ENCODE results near the gene RHEBL1.
"Not testable (repeated sequence)": the region's sequence is repeated elsewhere in the genome, so short reads cannot be mapped to it uniquely, and the experiment has no call there.

The RHEBL1 gene

GRCh38 chr12:49088932-49089330, 19.2 kb upstream of the RHEBL1 start:
- DNase-seq, result no peak

GRCh38 chr12:49088150-49088931, 18.6 kb upstream of the RHEBL1 start:
- peak; percentile 85 for DNase-seq

GRCh38 chr12:49086116-49086515, 16.3 kb upstream of the RHEBL1 start:
- no peak for DNase-seq

GRCh38 chr12:49084438-49084837, 14.7 kb upstream of the RHEBL1 start:
- DNase-seq, result no peak

GRCh38 chr12:49079793-49080192, 10.0 kb upstream of the RHEBL1 start:
- no peak for DNase-seq

GRCh38 chr12:49070971-49071370, 1.2 kb upstream of the RHEBL1 start:
- no peak for DNase-seq

- no peak for DNase-seq
Observed at GRCh38 chr12:49068879-49069506, 786 bp downstream of the RHEBL1 start.

- no peak for DNase-seq
Observed at GRCh38 chr12:49066120-49066519, 3.7 kb downstream of the RHEBL1 start.

GRCh38 chr12:49064767-49065152, 5.0 kb downstream of the RHEBL1 start:
- DNase-seq, result no peak

- not testable (repeated sequence) for DNase-seq
Observed at GRCh38 chr12:49061916-49062315, 7.9 kb downstream of the RHEBL1 start.

- DNase-seq, result no peak
Observed at GRCh38 chr12:49061157-49061650, 8.6 kb downstream of the RHEBL1 start.

- peak; percentile 84 for DNase-seq
Observed at GRCh38 chr12:49060237-49061156, 9.3 kb downstream of the RHEBL1 start, which contains the start of gene KMT2D. TSS of gene KMT2D (minus strand) at chr12:49060794. CDS start at chr12:49055324, 5,470 bp downstream.

- no peak for DNase-seq
Observed at GRCh38 chr12:49059299-49060171, 10.2 kb downstream of the RHEBL1 start.

GRCh38 chr12:49059045-49059298, 10.8 kb downstream of the RHEBL1 start:
- DNase-seq, result no peak

GRCh38 chr12:49058366-49059044, 11.3 kb downstream of the RHEBL1 start:
- no peak for DNase-seq

- no peak for DNase-seq
Observed at GRCh38 chr12:49057888-49058287, 11.9 kb downstream of the RHEBL1 start.

GRCh38 chr12:49055978-49056754, 13.6 kb downstream of the RHEBL1 start:
- DNase-seq, result no peak

GRCh38 chr12:49055092-49055491, 14.7 kb downstream of the RHEBL1 start:
- DNase-seq, result no peak

GRCh38 chr12:49054524-49054923, 15.3 kb downstream of the RHEBL1 start:
- no peak for DNase-seq

- no peak for DNase-seq
Observed at GRCh38 chr12:49054096-49054495, 15.7 kb downstream of the RHEBL1 start.

Measured in NCI-H1092 treated with DMSO at 0.1 percent for 48 hours (cell line).